ENCODE data around the gene DNM3.

The DNM3 gene

GRCh38 chr1:172427191-172427590 is 585.9 kb downstream of the DNM3 start:
- Histone ChIP-seq H3K4me2 (ENCODE audit: low read length) (no peak overlapping the region), H4K20me1 (ENCODE audit: control insufficient read depth, insufficient read depth, low read depth, low read length) (no peaks in the 10 kb centered on the region), H3K79me2 (ENCODE audit: control insufficient read depth, low read length) (no peaks in the 10 kb centered on the region), H3K36me3 (ENCODE audit: control insufficient read depth, low read length) (no peaks in the 10 kb centered on the region), H3F3A (ENCODE audit: control insufficient read depth, insufficient read depth) (no peaks in the 10 kb centered on the region), H3K4me3 (ENCODE audit: low read length) (no peak overlapping the region), H3K9me3 (ENCODE audit: control insufficient read depth, insufficient read depth, low read length) (no peaks in the 10 kb centered on the region), H3K4me1 (ENCODE audit: control insufficient read depth, low read length) (no peaks in the 10 kb centered on the region), H3K27me3 (ENCODE audit: control insufficient read depth, low read length) (no peaks in the 10 kb centered on the region), H3K27ac (ENCODE audit: low read depth, low read length) (no peak overlapping the region), H3K9me2 (replicated peaks; ENCODE audit: control insufficient read depth, low read length) (no peaks in the 10 kb centered on the region)
- TF ChIP-seq CTCF (IDR thresholded peaks at IDR 0.05; ENCODE audit: low read depth, low read length, poor library complexity, severe bottlenecking) (no peak), EZH2phosphoT487 (IDR thresholded peaks at IDR 0.05; ENCODE audit: borderline replicate concordance, low read length) (no peak)

GRCh38 chr1:172429331-172430127 is 588.2 kb downstream of the DNM3 start:
- Histone ChIP-seq H3F3A (ENCODE audit: control insufficient read depth, insufficient read depth) (no peaks in the 10 kb centered on the region), H4K20me1 (ENCODE audit: control insufficient read depth, insufficient read depth, low read depth, low read length) (no peaks in the 10 kb centered on the region), H3K27me3 (ENCODE audit: control insufficient read depth, low read length) (no peaks in the 10 kb centered on the region), H3K9me2 (replicated peaks; ENCODE audit: control insufficient read depth, low read length) (no peaks in the 10 kb centered on the region), H3K27ac (ENCODE audit: low read depth, low read length) (no peak overlapping the region), H3K36me3 (ENCODE audit: control insufficient read depth, low read length) (no peaks in the 10 kb centered on the region), H3K4me3 (ENCODE audit: low read length) (no peak overlapping the region), H3K9me3 (ENCODE audit: control insufficient read depth, insufficient read depth, low read length) (no peaks in the 10 kb centered on the region), H3K4me2 (ENCODE audit: low read length) (no peak overlapping the region), H3K4me1 (ENCODE audit: control insufficient read depth, low read length) (no peaks in the 10 kb centered on the region), H3K79me2 (ENCODE audit: control insufficient read depth, low read length) (no peaks in the 10 kb centered on the region)
- no peak for TF ChIP-seq EZH2phosphoT487 (IDR thresholded peaks at IDR 0.05; ENCODE audit: borderline replicate concordance, low read length)
- TF ChIP-seq CTCF (IDR thresholded peaks at IDR 0.05; ENCODE audit: low read depth, low read length, poor library complexity, severe bottlenecking): peak; percentile 86

DNA sequence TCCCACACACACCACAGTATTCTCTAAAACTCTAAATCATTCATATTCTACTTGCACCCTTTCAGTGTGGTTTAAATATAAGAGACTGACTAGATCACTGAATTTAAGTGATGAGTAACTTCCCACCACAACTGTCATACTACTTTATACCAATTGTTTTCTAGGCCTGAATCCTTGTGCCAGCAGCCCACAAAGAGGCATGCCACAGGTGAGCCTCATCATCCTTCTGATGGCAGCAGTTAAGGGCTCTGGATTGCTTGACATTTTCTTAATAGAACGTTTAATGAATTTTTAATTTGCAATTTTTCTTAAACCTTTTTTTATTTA is 588.8 kb downstream of the DNM3 start:
- Histone ChIP-seq H3K27me3 (ENCODE audit: control insufficient read depth, low read length) (no peaks in the 10 kb centered on the region), H4K20me1 (ENCODE audit: control insufficient read depth, insufficient read depth, low read depth, low read length) (no peaks in the 10 kb centered on the region), H3K4me1 (ENCODE audit: control insufficient read depth, low read length) (no peaks in the 10 kb centered on the region), H3K9me3 (ENCODE audit: control insufficient read depth, insufficient read depth, low read length) (no peaks in the 10 kb centered on the region), H3K36me3 (ENCODE audit: control insufficient read depth, low read length) (no peaks in the 10 kb centered on the region), H3K4me3 (ENCODE audit: low read length) (no peak overlapping the region), H3K4me2 (ENCODE audit: low read length) (no peak overlapping the region), H3K79me2 (ENCODE audit: control insufficient read depth, low read length) (no peaks in the 10 kb centered on the region), H3K9me2 (replicated peaks; ENCODE audit: control insufficient read depth, low read length) (no peaks in the 10 kb centered on the region), H3K27ac (ENCODE audit: low read depth, low read length) (no peak overlapping the region), H3F3A (ENCODE audit: control insufficient read depth, insufficient read depth) (no peaks in the 10 kb centered on the region)
- TF ChIP-seq CTCF (IDR thresholded peaks at IDR 0.05; ENCODE audit: low read depth, low read length, poor library complexity, severe bottlenecking) (no peak), EZH2phosphoT487 (IDR thresholded peaks at IDR 0.05; ENCODE audit: borderline replicate concordance, low read length) (no peak)

Measured in DOHH2 (cell line).